ENCODE measurements around the gene OTUD3.
"Not testable (repeated sequence)": the region's sequence is repeated elsewhere in the genome, so short reads cannot be mapped to it uniquely, and the experiment has no call there.

The OTUD3 gene

DNA sequence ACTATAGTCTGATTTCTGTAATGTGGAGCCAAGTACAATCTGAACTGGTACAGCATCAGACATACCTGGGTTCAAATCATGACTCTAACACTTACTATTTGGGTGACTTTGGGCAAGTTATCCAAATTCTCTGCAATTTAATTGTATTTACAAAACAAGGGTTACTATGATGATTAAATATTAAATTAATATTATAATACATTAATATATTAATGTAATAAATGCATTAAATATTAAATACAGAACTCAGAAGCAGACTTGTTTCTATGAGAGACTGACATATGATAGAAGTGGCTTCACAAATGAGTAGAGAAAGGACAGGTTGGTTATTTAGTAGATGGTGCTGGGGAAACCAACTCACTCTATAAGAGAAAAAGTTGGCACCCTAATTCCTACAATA, 27.3 kb upstream of the OTUD3 start:
- DNase-seq (ENCODE audit: insufficient read length) (no peak), FAIRE-seq (no peak)
- TF ChIP-seq POLR2A (IDR thresholded peaks at IDR 0.05; ENCODE audit: low read depth, low read length) (no peak), TAF1 (IDR thresholded peaks at IDR 0.05; ENCODE audit: borderline replicate concordance, low read depth, low read length) (no peak), POLR2AphosphoS5 (IDR thresholded peaks at IDR 0.05; ENCODE audit: low read depth, low read length) (no peak)

DNA sequence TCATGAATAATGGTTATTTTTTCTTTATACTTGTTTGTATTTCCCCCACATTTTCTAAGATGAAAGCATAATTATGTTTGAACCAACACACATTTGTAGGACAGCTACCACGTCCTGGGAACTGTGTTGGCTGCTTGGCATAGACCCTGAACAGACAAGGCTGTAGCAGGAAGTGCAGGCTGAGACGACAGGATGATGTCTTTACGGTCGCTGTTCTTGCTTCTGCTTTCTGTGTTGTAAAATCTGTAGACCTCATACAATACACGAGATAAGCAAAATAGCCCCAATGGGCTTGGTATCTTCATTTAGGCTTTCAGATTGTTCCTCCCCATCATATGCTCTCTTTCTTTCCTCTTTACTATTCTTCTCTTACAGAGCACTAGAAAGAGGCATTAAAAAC, 23.3 kb upstream of the OTUD3 start:
- FAIRE-seq (no peak), DNase-seq (ENCODE audit: insufficient read length) (no peak)
- TF ChIP-seq POLR2A (IDR thresholded peaks at IDR 0.05; ENCODE audit: low read depth, low read length) (no peak), TAF1 (IDR thresholded peaks at IDR 0.05; ENCODE audit: borderline replicate concordance, low read depth, low read length) (no peak), POLR2AphosphoS5 (IDR thresholded peaks at IDR 0.05; ENCODE audit: low read depth, low read length) (no peak)

DNA sequence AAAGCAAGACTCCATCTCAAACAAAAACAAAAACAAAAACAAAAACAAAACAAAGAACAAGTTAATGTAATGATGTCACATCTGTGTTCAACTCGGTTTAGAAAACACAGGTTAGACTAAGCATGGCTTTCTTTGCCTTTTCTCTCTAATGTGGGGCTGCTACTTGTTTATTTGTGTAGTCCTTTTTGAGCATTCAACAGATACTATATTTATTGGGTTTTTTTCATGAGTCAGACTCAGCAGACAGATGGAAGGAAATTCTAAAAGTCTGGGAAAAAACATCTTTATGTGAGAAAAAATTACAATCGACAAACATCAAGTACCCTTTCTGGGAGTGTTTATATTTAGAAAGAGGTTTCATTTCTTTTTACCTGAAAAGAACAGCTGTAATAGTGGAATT, 22.3 kb upstream of the OTUD3 start:
- DNase-seq (ENCODE audit: insufficient read length) (no peak), FAIRE-seq (no peak)
- TF ChIP-seq POLR2A (IDR thresholded peaks at IDR 0.05; ENCODE audit: low read depth, low read length) (no peak), TAF1 (IDR thresholded peaks at IDR 0.05; ENCODE audit: borderline replicate concordance, low read depth, low read length) (no peak), POLR2AphosphoS5 (IDR thresholded peaks at IDR 0.05; ENCODE audit: low read depth, low read length) (no peak)

DNA sequence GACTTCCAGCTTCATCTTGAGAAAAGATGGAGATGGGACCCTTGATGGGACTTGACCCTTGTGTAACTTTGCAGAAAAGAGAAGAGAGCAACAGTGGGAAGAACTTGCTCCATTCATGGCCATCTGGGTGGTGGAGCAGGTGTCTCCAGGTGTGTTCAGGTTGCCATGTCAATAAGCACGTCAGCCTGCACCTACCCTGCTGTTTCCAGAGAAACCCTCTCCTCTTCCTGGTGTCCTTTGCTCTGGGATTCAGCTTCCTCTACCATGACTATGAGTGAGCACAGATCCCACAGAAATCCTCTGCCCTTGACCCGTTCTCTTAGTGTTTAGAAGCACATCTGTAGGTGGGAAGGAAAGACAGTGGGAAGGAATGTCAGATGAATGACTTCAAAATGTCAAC, 21.8 kb upstream of the OTUD3 start:
- DNase-seq (ENCODE audit: insufficient read length) (no peak), FAIRE-seq (no peak)
- TF ChIP-seq POLR2AphosphoS5 (IDR thresholded peaks at IDR 0.05; ENCODE audit: low read depth, low read length) (no peak), TAF1 (IDR thresholded peaks at IDR 0.05; ENCODE audit: borderline replicate concordance, low read depth, low read length) (no peak), POLR2A (IDR thresholded peaks at IDR 0.05; ENCODE audit: low read depth, low read length) (no peak)

DNA sequence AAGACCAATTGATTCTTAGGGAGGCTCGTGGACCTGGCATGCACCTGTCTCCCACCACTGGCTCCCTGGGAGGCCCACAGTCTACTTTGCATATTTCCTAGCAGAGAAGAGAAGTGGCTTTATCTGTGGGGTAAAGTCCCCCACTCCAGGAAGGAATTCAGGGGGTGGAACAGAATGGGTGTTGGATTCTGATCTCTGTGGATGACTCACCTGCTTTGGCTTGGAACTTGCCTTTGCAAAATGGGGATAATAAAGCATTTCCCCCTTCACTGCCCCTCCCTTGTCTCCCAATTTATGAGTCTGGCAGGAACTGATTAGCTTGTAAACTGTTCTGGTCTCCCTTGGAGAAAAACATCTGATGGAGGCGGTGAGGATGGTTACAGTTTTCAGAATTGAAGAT, 21.2 kb upstream of the OTUD3 start:
- DNase-seq (ENCODE audit: insufficient read length) (no peak), FAIRE-seq (no peak)
- TF ChIP-seq TAF1 (IDR thresholded peaks at IDR 0.05; ENCODE audit: borderline replicate concordance, low read depth, low read length) (no peak), POLR2A (IDR thresholded peaks at IDR 0.05; ENCODE audit: low read depth, low read length) (no peak), POLR2AphosphoS5 (IDR thresholded peaks at IDR 0.05; ENCODE audit: low read depth, low read length) (no peak)

DNA sequence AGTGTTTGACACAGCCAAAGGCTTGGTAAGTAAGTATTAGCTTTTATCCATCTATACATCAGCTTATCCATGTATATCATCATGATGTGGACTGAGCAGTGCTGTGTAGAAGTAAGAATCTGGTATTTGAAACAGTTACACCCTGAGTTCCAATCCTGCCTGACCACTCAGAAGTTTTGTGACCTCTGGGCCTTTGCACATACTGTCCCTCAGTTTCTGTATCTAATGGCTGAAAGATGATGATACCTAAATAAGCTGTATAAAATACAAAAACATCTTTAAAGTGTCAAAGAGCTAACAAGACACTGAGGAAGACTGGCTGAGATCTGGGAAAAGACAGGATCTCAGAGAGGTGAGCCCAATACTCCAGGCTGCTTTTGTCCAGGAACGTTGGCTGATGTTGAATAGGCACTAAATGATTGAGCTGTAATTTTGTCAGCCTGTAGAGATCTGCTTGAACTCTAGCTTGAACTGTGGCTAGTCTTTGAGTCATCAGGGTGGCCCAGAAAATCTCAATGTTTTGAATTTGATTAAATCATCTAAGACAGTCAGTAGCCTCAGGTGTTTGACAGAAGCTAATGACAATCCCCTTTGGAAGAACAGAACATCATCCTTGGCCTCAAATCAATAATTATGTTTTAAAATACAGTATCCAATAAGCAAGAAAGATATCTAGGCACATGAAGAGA, 20.2 kb upstream of the OTUD3 start:
- FAIRE-seq: no peak
- TF ChIP-seq POLR2A (IDR thresholded peaks at IDR 0.05; ENCODE audit: low read depth, low read length) (no peak), POLR2AphosphoS5 (IDR thresholded peaks at IDR 0.05; ENCODE audit: low read depth, low read length) (no peak), TAF1 (IDR thresholded peaks at IDR 0.05; ENCODE audit: borderline replicate concordance, low read depth, low read length) (no peak)
- DNase-seq (ENCODE audit: insufficient read length): no peak

DNA sequence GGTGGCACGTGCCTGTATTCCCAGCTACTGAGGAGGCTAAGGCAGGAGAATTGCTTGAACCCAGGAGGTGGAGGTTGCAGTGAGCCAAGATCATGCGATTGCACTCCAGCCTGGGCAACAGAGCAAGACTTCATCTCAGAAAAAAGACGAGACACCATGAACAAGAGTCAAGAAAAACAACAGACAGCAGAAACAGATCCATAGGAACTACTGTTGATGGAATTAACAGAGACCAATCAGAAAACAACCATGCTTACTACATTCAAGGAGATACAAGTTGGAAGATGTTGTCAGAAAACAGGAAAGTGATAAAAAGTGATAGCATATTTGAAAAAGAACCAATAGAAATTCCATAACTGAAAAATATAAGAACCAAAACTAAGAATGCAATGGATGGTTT, 19.3 kb upstream of the OTUD3 start:
- FAIRE-seq (no peak), DNase-seq (ENCODE audit: insufficient read length) (no peak)
- no peak for TF ChIP-seq POLR2AphosphoS5 (IDR thresholded peaks at IDR 0.05; ENCODE audit: low read depth, low read length)
- TF ChIP-seq TAF1 (IDR thresholded peaks at IDR 0.05; ENCODE audit: borderline replicate concordance, low read depth, low read length): no peak
- no peak for TF ChIP-seq POLR2A (IDR thresholded peaks at IDR 0.05; ENCODE audit: low read depth, low read length)

DNA sequence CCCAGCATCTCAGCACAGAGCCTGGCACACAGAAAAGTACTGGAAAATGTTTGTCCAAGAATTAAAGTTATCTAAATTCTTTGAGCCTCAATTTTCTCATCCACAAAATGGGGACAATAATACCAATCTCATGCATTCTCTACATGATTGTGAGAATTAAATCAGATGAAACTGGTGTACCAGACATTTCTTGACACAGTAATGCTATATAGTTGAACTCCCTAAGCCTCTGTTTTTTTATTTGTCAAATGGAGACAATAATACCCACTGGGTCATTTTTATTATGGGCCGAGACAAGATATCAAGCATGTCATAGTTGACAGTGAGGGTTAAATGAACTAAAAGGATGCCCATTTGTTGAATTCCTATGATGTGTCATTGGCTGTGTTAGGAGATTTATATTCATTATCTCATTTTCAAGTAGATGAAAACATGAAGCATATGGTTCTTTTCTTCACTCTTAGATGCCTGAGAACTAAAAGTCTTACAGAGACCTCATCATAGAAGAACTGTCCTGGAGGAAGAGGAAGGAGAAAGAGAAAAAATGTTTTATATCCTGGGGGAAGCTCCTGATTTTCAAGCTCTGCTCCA, 17.5 kb upstream of the OTUD3 start:
- no peak for DNase-seq (ENCODE audit: insufficient read length)
- no peak for FAIRE-seq
- TF ChIP-seq POLR2A (IDR thresholded peaks at IDR 0.05; ENCODE audit: low read depth, low read length) (no peak), POLR2AphosphoS5 (IDR thresholded peaks at IDR 0.05; ENCODE audit: low read depth, low read length) (no peak)

DNA sequence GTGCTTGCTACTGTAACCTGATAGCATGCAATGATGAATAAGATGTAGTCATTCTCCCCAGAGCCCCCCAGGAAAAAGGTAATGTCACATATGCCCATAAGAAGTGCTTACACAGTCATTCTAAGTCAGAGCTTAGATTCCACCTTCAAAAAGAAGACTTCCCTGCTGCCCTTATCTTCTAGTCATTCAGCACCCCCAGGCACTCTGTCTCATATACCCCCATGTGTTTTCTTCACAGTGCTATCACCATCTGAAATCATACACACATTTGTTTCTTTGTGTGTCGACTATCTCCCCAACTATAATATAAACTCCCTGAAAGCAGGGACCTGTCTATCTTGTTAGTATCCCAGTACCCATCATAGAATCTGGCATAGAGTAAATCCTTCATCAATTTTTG, 16.2 kb upstream of the OTUD3 start:
- FAIRE-seq: no peak
- TF ChIP-seq POLR2AphosphoS5 (IDR thresholded peaks at IDR 0.05; ENCODE audit: low read depth, low read length) (no peak), POLR2A (IDR thresholded peaks at IDR 0.05; ENCODE audit: low read depth, low read length) (no peak), TAF1 (IDR thresholded peaks at IDR 0.05; ENCODE audit: borderline replicate concordance, low read depth, low read length) (no peak)
- no peak for DNase-seq (ENCODE audit: insufficient read length)

DNA sequence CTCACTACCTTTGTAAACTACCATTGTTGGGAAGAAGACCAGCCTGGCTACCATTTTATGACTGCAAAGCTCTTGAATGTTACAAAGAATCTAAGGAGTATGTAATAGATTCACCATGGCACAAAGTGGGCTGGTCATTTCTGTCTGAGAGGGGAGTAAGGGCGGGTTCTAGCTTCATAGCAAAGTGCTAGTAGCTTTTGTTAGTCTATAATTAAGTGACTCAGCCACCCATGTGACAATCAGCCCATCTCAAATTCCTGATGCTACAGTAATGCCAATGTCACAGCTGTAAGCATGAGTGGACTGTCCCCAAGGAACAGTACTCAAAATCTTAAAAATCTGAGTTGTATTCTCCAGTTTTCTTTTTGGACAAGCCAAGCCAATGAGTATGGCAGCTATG, 15.4 kb upstream of the OTUD3 start:
- TF ChIP-seq TAF1 (IDR thresholded peaks at IDR 0.05; ENCODE audit: borderline replicate concordance, low read depth, low read length) (no peak), POLR2AphosphoS5 (IDR thresholded peaks at IDR 0.05; ENCODE audit: low read depth, low read length) (no peak), POLR2A (IDR thresholded peaks at IDR 0.05; ENCODE audit: low read depth, low read length) (no peak)
- FAIRE-seq (no peak), DNase-seq (ENCODE audit: insufficient read length) (no peak)

DNA sequence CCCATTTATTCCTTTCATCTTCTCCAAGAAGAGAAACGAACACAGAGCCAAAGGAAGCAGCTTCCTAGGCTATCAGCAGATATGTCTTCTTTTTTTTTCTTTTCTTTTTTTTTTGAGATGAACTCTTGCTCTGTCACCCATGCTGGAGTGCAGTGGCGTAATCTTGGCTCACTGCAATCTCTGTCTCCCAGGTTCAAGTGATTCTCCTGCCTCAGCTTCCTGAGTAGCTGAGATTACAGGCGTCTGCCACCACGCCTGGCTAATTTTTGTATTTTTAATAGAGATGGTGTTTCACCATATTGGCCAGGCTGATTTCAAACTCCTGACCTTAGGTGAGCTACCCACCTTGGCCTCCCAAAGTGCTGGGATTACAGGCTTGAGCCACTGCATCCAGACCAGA, 13.6 kb upstream of the OTUD3 start:
- FAIRE-seq; DNase-seq (ENCODE audit: insufficient read length): not testable (repeated sequence)

DNA sequence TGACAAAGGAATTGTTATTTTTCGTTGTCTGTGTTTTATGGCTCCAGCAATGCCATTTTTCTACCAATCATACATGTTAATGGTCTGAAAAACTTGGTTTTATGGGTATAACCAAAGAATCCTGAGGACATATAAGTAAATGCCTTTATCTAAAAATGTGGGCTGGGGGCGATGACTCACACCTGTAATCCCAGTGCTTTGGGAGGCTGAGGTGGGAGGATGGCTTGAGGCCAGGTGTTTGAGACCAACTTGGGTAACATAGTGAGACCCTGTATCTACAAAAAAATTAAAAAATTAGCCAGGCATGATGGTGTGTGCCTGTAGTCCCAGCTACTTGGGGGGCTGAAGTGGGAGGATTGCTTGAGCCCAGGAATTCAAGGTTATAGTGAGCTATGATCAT, 12.7 kb upstream of the OTUD3 start:
- FAIRE-seq; DNase-seq (ENCODE audit: insufficient read length): not testable (repeated sequence)

DNA sequence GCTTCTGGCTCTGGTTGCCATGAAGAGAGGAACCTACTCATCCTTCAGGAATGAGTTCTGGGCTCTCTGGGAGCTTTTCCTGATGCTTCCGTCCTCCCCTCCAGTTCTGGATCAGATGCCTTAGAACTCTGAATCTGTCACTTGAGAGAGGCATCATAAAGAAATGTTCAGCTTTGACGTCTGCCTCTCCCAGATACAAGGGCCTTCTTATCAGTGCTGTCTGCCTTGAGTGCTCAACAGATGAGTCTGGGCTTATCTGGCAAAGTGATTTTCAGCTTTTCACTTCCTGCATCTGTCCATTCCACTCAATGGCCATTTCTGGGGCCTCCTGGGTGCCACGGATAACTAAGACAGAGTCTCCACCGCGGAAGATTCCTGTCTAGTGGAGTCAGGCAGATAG, 12.3 kb upstream of the OTUD3 start:
- FAIRE-seq: no peak
- DNase-seq (ENCODE audit: insufficient read length): no peak
- TF ChIP-seq POLR2AphosphoS5 (IDR thresholded peaks at IDR 0.05; ENCODE audit: low read depth, low read length): no peak
- no peak for TF ChIP-seq POLR2A (IDR thresholded peaks at IDR 0.05; ENCODE audit: low read depth, low read length)
- no peak for TF ChIP-seq TAF1 (IDR thresholded peaks at IDR 0.05; ENCODE audit: borderline replicate concordance, low read depth, low read length)
